Measurements from ENCODE around the gene ZRANB3. TPM values are rescaled to one million over a fixed set of nuclear protein-coding genes. Genes with fewer than 3 reads are reported as not detected.

Gene ZRANB3
- total RNA-seq, 1 experiment from 2014 or later, result 12.0 TPM

DNA sequence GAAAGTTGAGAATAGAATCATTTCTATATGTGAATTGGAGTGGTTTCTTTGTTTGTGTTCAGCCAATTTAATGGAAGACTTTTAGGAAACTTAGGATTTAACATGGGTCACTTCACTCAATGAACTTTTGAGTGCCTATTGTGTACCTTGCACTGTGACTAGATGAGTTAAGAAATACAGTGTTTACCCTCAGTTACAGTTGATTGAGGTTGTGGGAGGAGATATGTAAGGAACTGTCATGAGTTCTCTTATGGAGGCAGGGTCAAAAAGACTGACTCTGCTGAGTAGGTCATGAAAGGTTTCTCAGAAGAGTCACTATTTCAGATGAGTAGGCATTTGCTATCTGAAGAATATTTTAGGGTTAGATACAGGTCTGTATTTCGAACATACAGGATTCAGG lies 380.3 kb downstream of the ZRANB3 start:
- Histone ChIP-seq H3K27ac (ENCODE audit: low read depth, low read length) (no peak overlapping the region), H3K4me3 (replicated peaks in 1 of 2; ENCODE audit: low read depth in 1 of 2, low read length in 2 of 2) (no peak overlapping the region), H3K9me3 (ENCODE audit: control insufficient read depth in 1 of 2, insufficient read depth in 1 of 2, low read depth in 1 of 2, low read length in 2 of 2) (no peaks in the 10 kb centered on the region), H3K9me2 (ENCODE audit: insufficient read depth) (no peaks in the 10 kb centered on the region), H3K4me2 (ENCODE audit: low read length) (no peak overlapping the region), H3K36me3 (ENCODE audit: control insufficient read depth in 1 of 2, insufficient read depth in 2 of 2, low read length in 2 of 2) (peaks cover 6 to 22% of the 10 kb centered on the region in 2 experiments; a peak in 2 of 4 replicates), H3K9ac (ENCODE audit: low read length) (no peak overlapping the region), H4K20me1 (ENCODE audit: insufficient read depth) (no peaks in the 10 kb centered on the region), H3K79me2 (ENCODE audit: insufficient read depth, low read length) (no peaks in the 10 kb centered on the region), H3K4me1 (ENCODE audit: control insufficient read depth in 1 of 2, insufficient read depth in 2 of 2, low read length in 2 of 2) (no peaks in the 10 kb centered on the region), H3K27me3 (ENCODE audit: insufficient read depth, low read length) (no peaks in the 10 kb centered on the region), H2AFZ (ENCODE audit: low read depth, low read length, poor library complexity, severe bottlenecking) (no peak overlapping the region)
- no peak for ATAC-seq
- RAD21 ChIA-PET (ENCODE audit: low non-redundant PET in 1 of 2, low total read pairs in 2 of 2, uncharacterized antibody in 2 of 2, unreplicated experiment in 2 of 2), result no interaction called here
- POLR2A ChIA-PET, result no interaction called here
- TF ChIP-seq TCF7L2 (IDR thresholded peaks at IDR 0.05; ENCODE audit: borderline replicate concordance, extremely low read depth, insufficient read depth, insufficient read length) (no peak), RAD21 (IDR thresholded peaks at IDR 0.05; ENCODE audit: low read depth) (no peak), ZFX (IDR thresholded peaks at IDR 0.05) (no peak), ELF1 (IDR thresholded peaks at IDR 0.05; ENCODE audit: borderline replicate concordance, low read depth) (no peak), CEBPB (IDR thresholded peaks at IDR 0.05; ENCODE audit: low read depth) (no peak), EGR1 (IDR thresholded peaks at IDR 0.05; ENCODE audit: low read depth) (no peak), CBX3 (IDR thresholded peaks at IDR 0.05; ENCODE audit: low read depth) (no peak)
- TF ChIP-seq, protein P1, sequence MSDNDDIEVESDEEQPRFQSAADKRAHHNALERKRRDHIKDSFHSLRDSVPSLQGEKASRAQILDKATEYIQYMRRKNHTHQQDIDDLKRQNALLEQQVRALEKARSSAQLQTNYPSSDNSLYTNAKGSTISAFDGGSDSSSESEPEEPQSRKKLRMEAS (IDR thresholded peaks at IDR 0.05), result no peak
- TF ChIP-seq, protein P2, sequence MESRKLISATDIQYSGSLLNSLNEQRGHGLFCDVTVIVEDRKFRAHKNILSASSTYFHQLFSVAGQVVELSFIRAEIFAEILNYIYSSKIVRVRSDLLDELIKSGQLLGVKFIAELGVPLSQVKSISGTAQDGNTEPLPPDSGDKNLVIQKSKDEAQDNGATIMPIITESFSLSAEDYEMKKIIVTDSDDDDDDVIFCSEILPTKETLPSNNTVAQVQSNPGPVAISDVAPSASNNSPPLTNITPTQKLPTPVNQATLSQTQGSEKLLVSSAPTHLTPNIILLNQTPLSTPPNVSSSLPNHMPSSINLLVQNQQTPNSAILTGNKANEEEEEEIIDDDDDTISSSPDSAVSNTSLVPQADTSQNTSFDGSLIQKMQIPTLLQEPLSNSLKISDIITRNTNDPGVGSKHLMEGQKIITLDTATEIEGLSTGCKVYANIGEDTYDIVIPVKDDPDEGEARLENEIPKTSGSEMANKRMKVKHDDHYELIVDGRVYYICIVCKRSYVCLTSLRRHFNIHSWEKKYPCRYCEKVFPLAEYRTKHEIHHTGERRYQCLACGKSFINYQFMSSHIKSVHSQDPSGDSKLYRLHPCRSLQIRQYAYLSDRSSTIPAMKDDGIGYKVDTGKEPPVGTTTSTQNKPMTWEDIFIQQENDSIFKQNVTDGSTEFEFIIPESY (IDR thresholded peaks at IDR 0.05; ENCODE audit: extremely low read depth, insufficient replicate concordance, low read length), result no peak
- BruUV-seq (replicated peaks), result no TSS peak
- DNase-seq (ENCODE audit: low read depth, low spot score), result no peak
- CTCF ChIA-PET, result no interaction called here
- intact Hi-C loops (cut with micrococcal nuclease), result no loop called here

DNA sequence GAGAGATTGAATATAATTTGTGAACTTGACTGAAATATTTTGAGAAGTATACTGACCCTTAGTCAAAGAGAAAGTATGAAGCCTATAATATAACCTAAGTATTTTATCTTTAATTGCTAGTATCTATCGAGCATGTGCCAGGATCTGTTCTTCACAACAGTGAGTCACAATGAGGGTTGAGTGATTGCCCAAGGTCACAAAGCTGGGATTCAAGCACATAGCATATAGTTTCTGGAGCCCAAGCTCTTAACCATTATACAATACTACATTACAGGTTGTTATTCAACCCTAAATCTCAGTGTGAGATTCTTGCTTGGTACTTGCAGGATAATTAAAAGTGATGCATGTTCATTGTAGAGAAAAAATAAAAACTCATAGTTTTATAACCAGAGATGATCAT lies 381.8 kb downstream of the ZRANB3 start:
- Histone ChIP-seq H3K27ac (ENCODE audit: low read depth, low read length) (no peak overlapping the region), H3K4me1 (ENCODE audit: control insufficient read depth in 1 of 2, insufficient read depth in 2 of 2, low read length in 2 of 2) (no peaks in the 10 kb centered on the region), H3K4me3 (replicated peaks in 1 of 2; ENCODE audit: low read depth in 1 of 2, low read length in 2 of 2) (no peak overlapping the region), H3K9me3 (ENCODE audit: control insufficient read depth in 1 of 2, insufficient read depth in 1 of 2, low read depth in 1 of 2, low read length in 2 of 2) (no peaks in the 10 kb centered on the region), H3K36me3 (ENCODE audit: control insufficient read depth in 1 of 2, insufficient read depth in 2 of 2, low read length in 2 of 2) (peaks cover 5 to 22% of the 10 kb centered on the region in 2 experiments; a peak in 2 of 4 replicates), H3K79me2 (ENCODE audit: insufficient read depth, low read length) (no peaks in the 10 kb centered on the region), H2AFZ (ENCODE audit: low read depth, low read length, poor library complexity, severe bottlenecking) (no peak overlapping the region), H3K27me3 (ENCODE audit: insufficient read depth, low read length) (no peaks in the 10 kb centered on the region), H3K9me2 (ENCODE audit: insufficient read depth) (no peaks in the 10 kb centered on the region), H4K20me1 (ENCODE audit: insufficient read depth) (no peaks in the 10 kb centered on the region), H3K9ac (ENCODE audit: low read length) (no peak overlapping the region), H3K4me2 (ENCODE audit: low read length) (no peak overlapping the region)
- BruUV-seq (replicated peaks), result no TSS peak
- ChIA-PET POLR2A (no interaction called here), CTCF (no interaction called here), RAD21 (ENCODE audit: low non-redundant PET in 1 of 2, low total read pairs in 2 of 2, uncharacterized antibody in 2 of 2, unreplicated experiment in 2 of 2) (no interaction called here)
- no peak for DNase-seq (ENCODE audit: low read depth, low spot score)
- no peak for ATAC-seq
- intact Hi-C loops (cut with micrococcal nuclease), result no loop called here
- TF ChIP-seq ELF1 (IDR thresholded peaks at IDR 0.05; ENCODE audit: borderline replicate concordance, low read depth), result no peak
- TF ChIP-seq JUND (IDR thresholded peaks at IDR 0.05), result no peak
- no peak for TF ChIP-seq POLR2AphosphoS5 (IDR thresholded peaks at IDR 0.05; ENCODE audit: low read depth, low read length)
- TF ChIP-seq ZNF274 (IDR thresholded peaks at IDR 0.05; ENCODE audit: low read depth, low read length), result no peak
- TF ChIP-seq ZFX (IDR thresholded peaks at IDR 0.05), result no peak
- TF ChIP-seq POLR2A (IDR thresholded peaks at IDR 0.05; ENCODE audit: borderline replicate concordance, extremely low read depth, insufficient read depth, insufficient read length), result no peak
- TF ChIP-seq, protein P3, sequence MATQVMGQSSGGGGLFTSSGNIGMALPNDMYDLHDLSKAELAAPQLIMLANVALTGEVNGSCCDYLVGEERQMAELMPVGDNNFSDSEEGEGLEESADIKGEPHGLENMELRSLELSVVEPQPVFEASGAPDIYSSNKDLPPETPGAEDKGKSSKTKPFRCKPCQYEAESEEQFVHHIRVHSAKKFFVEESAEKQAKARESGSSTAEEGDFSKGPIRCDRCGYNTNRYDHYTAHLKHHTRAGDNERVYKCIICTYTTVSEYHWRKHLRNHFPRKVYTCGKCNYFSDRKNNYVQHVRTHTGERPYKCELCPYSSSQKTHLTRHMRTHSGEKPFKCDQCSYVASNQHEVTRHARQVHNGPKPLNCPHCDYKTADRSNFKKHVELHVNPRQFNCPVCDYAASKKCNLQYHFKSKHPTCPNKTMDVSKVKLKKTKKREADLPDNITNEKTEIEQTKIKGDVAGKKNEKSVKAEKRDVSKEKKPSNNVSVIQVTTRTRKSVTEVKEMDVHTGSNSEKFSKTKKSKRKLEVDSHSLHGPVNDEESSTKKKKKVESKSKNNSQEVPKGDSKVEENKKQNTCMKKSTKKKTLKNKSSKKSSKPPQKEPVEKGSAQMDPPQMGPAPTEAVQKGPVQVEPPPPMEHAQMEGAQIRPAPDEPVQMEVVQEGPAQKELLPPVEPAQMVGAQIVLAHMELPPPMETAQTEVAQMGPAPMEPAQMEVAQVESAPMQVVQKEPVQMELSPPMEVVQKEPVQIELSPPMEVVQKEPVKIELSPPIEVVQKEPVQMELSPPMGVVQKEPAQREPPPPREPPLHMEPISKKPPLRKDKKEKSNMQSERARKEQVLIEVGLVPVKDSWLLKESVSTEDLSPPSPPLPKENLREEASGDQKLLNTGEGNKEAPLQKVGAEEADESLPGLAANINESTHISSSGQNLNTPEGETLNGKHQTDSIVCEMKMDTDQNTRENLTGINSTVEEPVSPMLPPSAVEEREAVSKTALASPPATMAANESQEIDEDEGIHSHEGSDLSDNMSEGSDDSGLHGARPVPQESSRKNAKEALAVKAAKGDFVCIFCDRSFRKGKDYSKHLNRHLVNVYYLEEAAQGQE (IDR thresholded peaks at IDR 0.05; ENCODE audit: low read depth), result no peak
- no peak for TF ChIP-seq CEBPB (IDR thresholded peaks at IDR 0.05; ENCODE audit: low read depth)
- TF ChIP-seq TCF7L2 (IDR thresholded peaks at IDR 0.05; ENCODE audit: borderline replicate concordance, extremely low read depth, insufficient read depth, insufficient read length), result no peak
- TF ChIP-seq, protein P1 (IDR thresholded peaks at IDR 0.05), result no peak
- TF ChIP-seq EZH2 (IDR thresholded peaks at IDR 0.05), result no peak
- TF ChIP-seq CBX3 (IDR thresholded peaks at IDR 0.05; ENCODE audit: low read depth), result no peak
- TF ChIP-seq SIN3A (IDR thresholded peaks at IDR 0.05; ENCODE audit: low read depth), result no peak

All from HCT116 (cell line).